Head of caudate nucleus (tissue), 42 donors: ENCODE data around the gene DAB1.

Experiments used
- DNase-seq, 42 donors: peaks; one replicate each; pipeline versions ENCODE4 v3.0.0 to v3.0.0-alpha.2; 2020 to 2021; ENCODE audit warnings: mixed read lengths in 7 of 42
- intact Hi-C: fragments of 100-400 bp; cut with DNase I; formaldehyde crosslinking; loops from one replicate; pipeline ENCODE4 v1.15.0; 2022

DAB1 gene

GRCh38 chr1:57293214-57293613, 130.6 kb downstream of the DAB1 start:
- intact Hi-C loops = no loop called here
- DNase-seq = no peak

DNA sequence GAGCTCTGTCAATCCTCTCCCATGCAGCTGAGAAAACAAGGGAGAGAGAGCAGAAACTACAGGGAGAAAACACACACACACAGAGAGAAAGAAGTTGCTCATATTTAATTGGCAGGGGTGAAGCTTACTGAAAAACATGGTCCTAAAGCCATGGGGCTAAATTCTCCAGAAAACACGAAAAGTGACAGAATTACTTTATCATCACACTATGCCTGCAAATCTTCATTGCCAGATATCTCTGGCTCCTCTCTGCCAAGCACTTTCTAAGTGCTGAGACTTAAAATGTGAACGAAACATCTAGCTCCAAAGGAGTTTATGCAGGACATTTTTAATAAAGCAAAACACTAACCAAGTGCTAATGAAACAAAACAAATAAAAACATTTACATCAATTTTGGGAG, 134.1 kb downstream of the DAB1 start:
- intact Hi-C loops = no loop called here
- no peak for DNase-seq

DNA sequence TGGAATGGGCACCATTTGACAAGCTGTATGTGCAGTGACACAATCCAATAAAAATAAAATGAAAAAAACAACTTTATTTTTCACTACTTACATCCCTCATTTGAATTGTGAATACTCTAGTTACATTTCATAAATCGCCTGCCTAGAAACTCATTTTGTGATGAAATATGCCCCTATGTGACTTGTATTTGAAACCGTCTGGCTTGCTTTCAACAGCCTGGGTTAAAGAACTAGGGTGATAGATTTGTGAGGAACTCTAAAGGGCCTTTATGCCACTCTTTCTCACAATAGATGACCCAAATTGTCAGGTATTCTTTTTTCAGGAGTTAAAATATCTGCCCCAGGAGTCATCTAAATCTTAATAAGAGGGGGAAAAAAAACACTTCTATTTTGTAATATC, 137.9 kb downstream of the DAB1 start:
- DNase-seq = no peak
- intact Hi-C loops = no loop called here

DNA sequence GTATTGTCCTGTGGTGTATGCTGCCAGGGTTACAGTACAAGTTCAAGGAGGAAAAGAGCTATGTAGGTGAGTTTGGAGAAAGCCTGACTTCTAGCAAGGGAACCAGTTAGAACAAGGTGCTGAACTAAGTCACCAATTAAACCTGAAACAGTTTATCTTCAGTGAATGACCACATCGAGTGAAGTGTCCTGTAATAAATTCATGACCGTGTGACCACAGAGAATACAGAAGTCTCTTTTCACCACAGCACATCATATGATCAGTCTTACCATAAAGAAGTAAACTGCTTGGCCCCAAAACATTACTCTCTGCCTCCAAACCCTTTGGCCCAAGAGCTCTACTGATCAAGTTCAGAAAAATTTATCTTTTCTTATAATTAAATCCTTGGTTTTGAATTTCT, 141.4 kb downstream of the DAB1 start:
- DNase-seq = no peak

DNA sequence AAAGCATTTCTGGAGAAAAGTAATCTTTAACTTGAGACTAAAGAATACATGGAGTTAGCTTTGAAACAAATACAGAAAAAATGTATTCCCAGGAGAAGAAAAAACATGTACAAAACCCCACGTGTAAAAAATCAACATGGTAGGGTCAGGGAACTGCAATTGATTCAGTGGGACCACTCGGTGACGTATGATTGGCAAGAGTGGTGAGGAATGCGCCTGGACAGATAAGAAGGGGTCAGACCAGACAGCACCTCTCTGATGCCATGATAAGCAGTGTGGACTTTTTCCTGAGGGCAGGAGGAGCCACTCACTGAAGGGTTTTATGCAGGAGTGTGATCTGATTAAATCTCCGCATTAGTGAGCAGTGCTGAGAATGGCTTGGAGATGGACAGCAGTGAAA, 142.5 kb downstream of the DAB1 start:
- DNase-seq = no peak
- intact Hi-C loops = no loop called here

More for the DNA sequence above, 141.4 kb downstream of the DAB1 start:
- intact Hi-C loops = no loop called here

DNA sequence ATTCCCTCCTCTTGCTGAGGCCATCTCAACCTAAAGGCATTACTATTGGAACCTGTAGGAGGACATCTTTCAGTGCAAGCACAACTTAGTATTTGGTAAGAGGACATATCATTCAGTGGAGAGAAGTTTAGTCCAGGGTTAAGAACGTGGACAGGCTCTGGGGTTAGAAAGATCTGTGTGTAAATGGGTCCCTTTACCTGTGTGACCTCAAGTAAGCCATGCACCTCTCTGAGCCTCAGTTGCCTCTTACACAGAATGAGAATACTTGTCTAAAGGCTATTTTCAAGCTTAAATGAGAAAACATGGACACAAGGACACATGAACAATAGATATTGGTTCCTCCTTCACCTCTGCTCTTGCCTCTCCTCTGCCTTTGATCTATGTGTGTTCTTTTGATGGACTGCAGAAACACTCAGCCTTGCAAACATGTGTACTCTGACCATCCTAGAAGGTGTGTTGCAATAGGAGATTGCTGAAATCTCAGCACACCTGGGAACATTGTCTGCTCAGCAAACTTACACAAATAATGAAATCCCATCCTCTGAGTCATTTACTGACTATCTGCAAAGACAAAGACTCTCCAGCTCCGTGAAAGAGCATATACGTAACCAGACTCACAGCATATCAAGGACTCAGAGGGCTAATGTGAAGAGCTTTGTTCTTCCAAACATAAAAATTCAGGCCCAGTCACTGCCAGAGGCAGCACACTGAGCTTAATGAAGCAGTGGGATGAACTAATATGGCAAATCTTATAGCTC, 143.8 kb downstream of the DAB1 start:
- intact Hi-C loops = no loop called here

DNA sequence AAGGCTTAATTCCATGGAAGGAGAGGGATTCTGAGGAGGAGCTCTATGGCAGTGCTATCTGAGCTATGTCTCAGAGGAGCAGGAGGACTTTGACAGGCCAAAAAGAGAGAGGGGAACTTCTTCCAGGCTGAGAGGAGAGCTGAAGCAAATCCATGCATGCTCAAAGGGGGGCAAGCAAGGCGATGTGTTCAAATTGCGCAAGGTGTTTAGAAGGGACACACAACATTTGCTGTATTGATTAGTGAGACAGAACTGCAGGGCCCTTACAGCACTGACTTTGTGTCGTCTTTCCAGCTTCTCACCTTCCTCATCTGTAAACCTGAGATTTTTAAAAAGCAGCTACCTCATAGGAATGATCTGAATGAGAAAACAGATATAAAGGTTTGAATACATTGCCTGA, 145.3 kb downstream of the DAB1 start:
- intact Hi-C loops = no loop called here

More for the DNA sequence above, 143.8 kb downstream of the DAB1 start:
- no peak for DNase-seq

DNA sequence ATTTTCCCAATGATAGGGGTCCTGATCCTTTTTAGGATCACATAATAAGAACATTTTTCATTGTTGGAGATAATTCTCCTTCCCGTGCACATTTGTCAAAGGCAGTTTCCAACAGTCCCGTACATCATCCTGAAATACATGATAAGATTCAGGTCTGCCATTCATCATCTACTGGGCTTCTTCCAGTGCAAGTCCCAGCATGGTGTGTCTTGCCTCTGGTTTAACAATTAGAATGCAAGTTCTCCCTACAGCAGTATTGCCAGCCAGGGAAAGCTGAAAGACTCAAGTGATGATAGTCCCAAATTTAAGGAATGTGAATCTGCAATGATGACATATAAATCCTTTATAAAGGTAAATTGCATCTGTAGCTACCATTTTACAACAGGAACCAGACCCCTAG, 146.2 kb downstream of the DAB1 start:
- DNase-seq = no peak
- intact Hi-C loops = no loop called here

More for the DNA sequence above, 145.3 kb downstream of the DAB1 start:
- no peak for DNase-seq

DNA sequence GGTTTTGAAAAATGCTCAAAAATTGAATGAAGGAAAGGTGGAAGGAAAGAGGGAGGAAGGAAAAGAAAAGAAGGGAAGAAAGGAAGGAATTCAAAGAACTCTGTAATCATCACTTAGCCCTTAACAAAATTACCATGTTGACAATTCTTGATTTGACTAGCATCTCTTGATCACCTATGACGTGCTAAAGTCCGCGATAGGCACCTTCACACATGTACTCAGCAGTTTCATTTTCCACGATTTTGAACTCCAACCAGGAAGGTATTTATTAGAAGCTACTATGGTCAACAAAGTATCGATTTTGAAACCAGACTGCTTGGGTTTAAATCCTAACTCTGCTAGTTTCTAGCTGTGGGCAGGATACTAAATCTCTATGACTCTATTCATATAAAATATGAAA, 146.9 kb downstream of the DAB1 start:
- no peak for DNase-seq
- intact Hi-C loops = no loop called here

DNA sequence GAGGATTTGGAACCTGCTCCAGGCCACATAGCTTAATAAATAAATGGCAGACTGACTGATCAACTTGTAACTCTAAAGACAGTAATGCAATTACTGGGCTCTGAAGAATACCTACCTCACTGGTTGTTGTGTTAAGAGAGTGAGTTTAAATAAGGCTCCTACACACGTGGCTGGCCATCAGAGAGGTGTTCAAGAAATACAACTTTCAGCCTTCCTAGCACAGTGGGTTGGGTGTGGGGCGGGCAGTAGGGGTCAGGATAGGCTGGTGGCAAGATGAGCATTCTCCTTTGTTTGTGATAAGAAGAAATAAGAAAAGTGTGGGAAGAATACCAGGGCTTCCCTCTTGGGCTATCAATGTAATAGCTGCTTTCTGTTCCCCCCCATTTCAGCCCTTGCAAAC, 151.3 kb downstream of the DAB1 start:
- DNase-seq = no peak
- intact Hi-C loops = no loop called here

- DNase-seq = peak in 10 of 42 donors; percentile 7 to 57 (median 24)
Measured at GRCh38 chr1:57272150-57272549, 151.7 kb downstream of the DAB1 start.

DNA sequence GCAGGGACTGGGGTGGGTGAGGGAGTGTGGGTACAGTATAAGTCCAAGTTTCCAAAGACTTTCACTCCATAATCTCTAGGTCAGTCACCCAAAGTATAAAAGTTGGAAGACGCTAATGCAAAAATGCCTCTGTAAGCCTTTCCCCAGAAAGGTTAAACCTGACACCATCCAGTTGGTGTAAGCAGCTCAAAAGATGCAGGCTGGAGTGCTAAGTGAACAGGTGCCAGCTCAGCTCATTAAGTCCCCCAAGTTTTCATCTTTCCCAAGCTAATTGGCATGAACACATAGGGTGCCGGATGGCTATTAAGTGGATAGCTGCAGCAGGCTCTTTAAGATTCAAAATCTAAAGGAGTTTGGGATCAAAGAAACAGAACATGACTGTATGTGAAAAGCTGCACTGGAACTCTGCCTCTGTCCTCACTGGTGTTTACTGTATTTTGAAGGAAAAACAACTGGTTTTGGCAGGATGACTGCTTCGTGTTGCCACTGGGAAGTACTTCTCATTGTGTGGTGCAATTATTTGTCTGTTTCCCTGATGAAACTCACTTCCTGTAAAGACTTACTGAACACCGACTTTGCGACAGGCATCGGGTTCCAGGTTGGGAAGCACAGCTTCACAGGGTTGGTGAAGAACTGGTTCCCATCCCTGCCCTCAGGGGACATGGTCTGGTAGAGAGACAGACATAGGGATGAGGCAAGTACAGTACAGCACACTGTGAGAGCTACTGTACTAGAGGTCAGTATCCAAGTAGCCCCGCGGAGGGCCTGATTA, 152.7 kb downstream of the DAB1 start:
- intact Hi-C loops = no loop called here
- no peak for DNase-seq

More at GRCh38 chr1:57272150-57272549, 151.7 kb downstream of the DAB1 start:
- intact Hi-C loops = no loop called here

DNA sequence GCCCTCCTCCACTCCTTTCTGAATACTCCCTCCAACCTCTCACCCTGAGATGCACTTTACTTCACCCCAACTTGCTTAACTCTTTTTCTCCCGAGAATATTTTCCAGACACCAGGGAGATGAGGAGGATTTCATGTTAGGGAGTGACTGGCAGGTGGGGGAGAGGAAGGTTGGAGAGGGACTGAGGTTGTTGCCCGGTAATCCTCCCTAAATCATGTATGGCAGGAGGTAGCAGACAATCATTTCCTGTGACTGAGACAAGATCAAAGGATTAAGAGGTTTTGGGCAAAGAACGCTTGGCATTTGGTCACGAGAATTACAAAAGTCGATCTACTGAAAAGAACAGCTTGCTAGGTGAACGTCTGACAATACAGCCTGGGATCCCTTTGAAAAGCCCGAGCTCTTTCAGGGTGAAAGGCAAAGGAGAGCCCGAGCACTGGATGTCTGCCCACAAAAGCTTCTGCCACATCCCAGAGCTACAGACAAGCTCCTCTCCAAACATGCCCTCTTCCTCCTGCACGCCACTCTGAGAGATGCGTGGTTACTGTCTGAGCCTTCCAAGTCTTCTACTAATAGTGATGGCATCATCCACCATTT, 154.1 kb downstream of the DAB1 start:
- no peak for DNase-seq
- intact Hi-C loops = no loop called here

DNA sequence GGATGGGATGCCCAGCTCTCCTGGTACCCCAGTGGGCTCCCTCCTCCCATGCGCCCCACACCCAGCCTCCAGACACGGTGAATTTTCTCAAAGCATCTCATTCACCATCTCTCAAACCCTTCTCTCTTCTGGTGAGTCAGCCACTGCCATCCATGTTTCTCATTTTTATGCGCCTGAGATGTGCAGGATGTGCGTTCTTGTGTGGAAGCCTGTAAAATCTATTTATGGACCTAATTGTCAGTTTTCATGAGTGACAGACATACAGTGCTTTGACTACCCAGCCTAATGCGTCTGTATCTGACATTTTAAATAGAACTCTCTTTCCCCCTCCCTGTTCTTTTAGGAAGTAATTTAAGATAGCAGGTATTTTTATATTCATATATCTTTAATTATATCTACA, 158.8 kb downstream of the DAB1 start:
- intact Hi-C loops = no loop called here
- peak in 28 of 42 donors; percentile 3 to 74 (median 28) for DNase-seq

- no peak for DNase-seq
- intact Hi-C loops = no loop called here
Measured at GRCh38 chr1:57262472-57262871, 161.4 kb downstream of the DAB1 start.

DNA sequence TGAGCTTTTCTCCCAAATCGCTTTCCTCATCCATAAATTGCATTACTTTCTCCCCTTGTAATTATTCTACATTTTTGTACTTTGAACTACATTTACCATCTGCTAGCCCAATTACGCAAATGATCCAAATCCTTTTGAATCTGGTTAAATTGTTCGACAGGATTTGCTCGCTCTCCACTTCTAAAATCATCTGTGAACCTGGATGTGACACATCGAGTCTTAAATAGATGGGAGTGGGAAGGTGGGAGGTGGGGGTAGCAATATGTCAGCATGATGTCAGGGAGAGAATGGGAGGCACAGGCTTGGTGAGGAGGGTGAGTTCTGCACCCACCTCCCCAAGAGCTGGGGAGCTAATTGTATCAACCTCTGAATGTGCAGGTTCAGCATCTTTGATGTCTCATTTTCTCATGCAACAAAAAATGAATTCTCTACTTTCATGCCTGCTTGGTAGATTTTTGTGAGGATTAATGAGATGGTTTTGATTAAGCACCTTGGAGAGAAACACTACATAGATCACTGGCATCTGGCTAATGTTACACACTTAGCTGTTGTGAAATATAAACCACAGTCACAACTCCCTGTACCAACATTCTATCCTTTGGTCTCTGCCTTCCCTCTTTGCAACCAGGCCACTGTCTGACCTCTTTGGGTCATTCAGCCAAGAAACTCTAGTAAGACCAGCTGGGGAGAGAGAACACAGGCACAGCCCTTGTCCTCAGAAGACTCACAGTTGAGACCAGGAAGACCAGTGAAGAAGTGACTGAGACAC, 165.1 kb downstream of the DAB1 start:
- peak in 28 of 42 donors; percentile 2 to 79 (median 26) for DNase-seq
- intact Hi-C loops = no loop called here

DNA sequence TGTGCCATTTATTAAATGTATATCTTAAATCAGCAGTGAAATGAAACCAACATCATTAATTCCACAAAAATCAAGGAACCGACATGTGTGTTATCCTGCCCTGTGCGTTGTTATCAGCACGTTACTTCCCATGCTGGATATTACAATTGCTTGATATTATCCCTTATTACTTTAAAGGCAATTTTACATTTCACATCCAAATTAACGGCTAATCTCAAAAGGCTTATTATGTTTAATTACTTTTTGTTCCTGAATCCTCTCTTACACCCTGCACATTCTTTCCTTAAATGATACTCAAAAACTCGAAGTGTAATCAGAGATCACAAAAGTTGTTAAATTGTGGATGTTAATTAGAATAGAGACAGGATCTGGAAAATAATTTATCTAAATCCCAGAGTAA, 167.9 kb downstream of the DAB1 start:
- intact Hi-C loops = no loop called here
- no peak for DNase-seq

DNA sequence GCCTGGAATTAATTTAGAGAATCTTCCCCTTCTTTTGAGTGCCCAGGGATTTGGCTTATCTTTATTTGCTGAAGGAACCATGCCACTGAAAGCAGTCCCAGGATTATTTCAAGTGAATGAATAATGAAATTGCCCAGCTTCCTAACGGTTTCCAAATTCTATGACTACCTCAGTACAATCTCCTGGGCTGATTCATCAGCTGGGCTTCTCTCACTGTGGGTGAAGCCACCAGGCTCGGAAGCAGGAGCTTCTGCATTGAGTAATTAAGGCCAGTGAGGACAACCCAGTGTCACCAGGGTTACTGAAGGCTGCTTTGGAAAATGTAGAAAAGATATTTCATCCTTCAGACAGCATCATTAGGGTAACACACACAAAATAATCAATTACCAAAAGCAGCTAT, 169.8 kb downstream of the DAB1 start:
- intact Hi-C loops = no loop called here

DNA sequence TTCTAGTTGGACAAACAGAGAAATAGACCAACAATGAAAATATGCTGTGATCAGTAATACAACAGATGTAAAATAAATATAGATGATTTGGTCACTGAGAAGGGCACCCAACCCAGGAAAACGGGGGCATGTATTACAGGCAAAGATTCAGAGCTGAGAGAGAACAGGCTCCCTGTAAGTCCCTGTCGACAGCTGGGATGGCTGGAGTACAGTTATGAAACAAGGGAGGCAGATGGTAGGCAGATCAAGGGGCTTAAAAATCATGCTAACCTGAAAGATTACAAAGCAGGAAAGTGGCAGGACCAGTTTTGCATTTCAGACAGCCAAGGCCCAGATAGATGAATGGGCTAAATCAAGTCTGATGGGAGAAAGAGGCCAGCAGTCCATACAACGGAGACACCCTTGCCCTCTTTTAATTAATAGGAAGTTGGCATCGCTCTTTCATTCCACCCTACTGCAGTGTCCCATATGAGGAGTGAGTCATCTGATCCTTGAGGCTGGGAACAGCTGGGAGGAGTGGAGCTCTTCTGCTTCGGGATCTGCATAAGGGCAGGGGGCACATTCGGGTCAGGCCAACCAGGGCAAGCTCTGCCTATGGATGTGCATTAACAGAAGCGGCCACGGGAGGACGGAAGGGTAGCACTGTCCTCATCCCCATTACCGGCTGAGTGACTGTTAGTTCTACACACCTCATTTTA, 171.1 kb downstream of the DAB1 start:
- intact Hi-C loops = no loop called here
- no peak for DNase-seq

More for the DNA sequence above, 169.8 kb downstream of the DAB1 start:
- DNase-seq = peak in 1 of 42 donors; percentile 41
